ENCODE data around the gene KIF3B.
"Not testable (repeated sequence)": the region's sequence is repeated elsewhere in the genome, so short reads cannot be mapped to it uniquely, and the experiment has no call there.

The KIF3B gene

GRCh38 chr20:32330555-32330897 is 53.1 kb downstream of the KIF3B start:
- no peak for DNase-seq (ENCODE audit: low read depth)

GRCh38 chr20:32332614-32333013 is 55.2 kb downstream of the KIF3B start:
- DNase-seq (ENCODE audit: low read depth) = no peak

GRCh38 chr20:32333181-32333987 is 55.9 kb downstream of the KIF3B start:
- no peak for DNase-seq (ENCODE audit: low read depth)

GRCh38 chr20:32333988-32334885 is 56.8 kb downstream of the KIF3B start:
- no peak for DNase-seq (ENCODE audit: low read depth)

GRCh38 chr20:32336918-32337347 is 59.5 kb downstream of the KIF3B start:
- no peak for DNase-seq (ENCODE audit: low read depth)

- no peak for DNase-seq (ENCODE audit: low read depth)
Measured at GRCh38 chr20:32337937-32338661, 60.6 kb downstream of the KIF3B start.

- no peak for DNase-seq (ENCODE audit: low read depth)
Measured at GRCh38 chr20:32338665-32339064, 61.2 kb downstream of the KIF3B start.

GRCh38 chr20:32339116-32339515 is 61.7 kb downstream of the KIF3B start:
- no peak for DNase-seq (ENCODE audit: low read depth)

- DNase-seq (ENCODE audit: low read depth) = not testable (repeated sequence)
Measured at GRCh38 chr20:32341053-32341452, 63.6 kb downstream of the KIF3B start.

GRCh38 chr20:32343439-32343838 is 66.0 kb downstream of the KIF3B start:
- DNase-seq (ENCODE audit: low read depth) = no peak

- no peak for DNase-seq (ENCODE audit: low read depth)
Measured at GRCh38 chr20:32344835-32345506, 67.5 kb downstream of the KIF3B start.

GRCh38 chr20:32348207-32348606 is 70.8 kb downstream of the KIF3B start:
- no peak for DNase-seq (ENCODE audit: low read depth)

- no peak for DNase-seq (ENCODE audit: low read depth)
Measured at GRCh38 chr20:32350421-32350820, 73.0 kb downstream of the KIF3B start.

GRCh38 chr20:32352121-32352720 is 74.8 kb downstream of the KIF3B start:
- DNase-seq (ENCODE audit: low read depth) = no peak

- no peak for DNase-seq (ENCODE audit: low read depth)
Measured at GRCh38 chr20:32353848-32354496, 76.5 kb downstream of the KIF3B start.

GRCh38 chr20:32354592-32355416 is 77.4 kb downstream of the KIF3B start:
- DNase-seq (ENCODE audit: low read depth) = no peak

- DNase-seq (ENCODE audit: low read depth) = no peak
Measured at GRCh38 chr20:32355417-32355841, 78.0 kb downstream of the KIF3B start.

GRCh38 chr20:32355907-32356621 is 78.6 kb downstream of the KIF3B start:
- not testable (repeated sequence) for DNase-seq (ENCODE audit: low read depth)

Data from CMK (cell line).